Activated naive CD4-positive, alpha-beta T cell treated with anti-CD3 and anti-CD28 coated beads, Interleukin-2, amount 50 U/mL, for 72 hours (primary cell): ENCODE results near the gene IGSF8. TPM values are rescaled to one million over a fixed set of nuclear protein-coding genes. Genes with fewer than 3 reads are reported as not detected.

Source experiments
- ATAC-seq, 2 donors: fragments of 150-1000 bp; cut with Tn5 transposase; 2 replicates each; pipeline ENCODE4 v1.10.0; 2021; ENCODE audit warnings: mild to moderate bottlenecking in 2 of 2, moderate library complexity in 2 of 2
- DNase-seq, 2 donors: peaks; one replicate each; pipeline ENCODE4 v3.0.0; 2021 to 2022; ENCODE audit warnings: low spot score in 2 of 2
- H3K27ac Mint-ChIP-seq, 2 donors: one replicate each; pipeline ENCODE4 v1.8.0; 2022; ENCODE audit warnings: mild to moderate bottlenecking in 2 of 2, mixed read lengths in 2 of 2
- H3K36me3 Mint-ChIP-seq, 2 donors: one replicate each; pipeline ENCODE4 v1.8.0; 2022; ENCODE audit warnings: mixed read lengths in 2 of 2
- H3K9me3 Mint-ChIP-seq, 2 donors: one replicate each; pipeline ENCODE4 v1.8.0; 2022; ENCODE audit warnings: mixed read lengths in 2 of 2
- total RNA-seq, 2 donors: library from RNA; stranded (reverse); gene quantifications; one replicate each; pipeline ENCODE4 v1.2.3, GENCODE V29; 2022

Gene IGSF8
- total RNA-seq, 2 donors from 2014 or later: 29.9 to 35.2 TPM

DNA sequence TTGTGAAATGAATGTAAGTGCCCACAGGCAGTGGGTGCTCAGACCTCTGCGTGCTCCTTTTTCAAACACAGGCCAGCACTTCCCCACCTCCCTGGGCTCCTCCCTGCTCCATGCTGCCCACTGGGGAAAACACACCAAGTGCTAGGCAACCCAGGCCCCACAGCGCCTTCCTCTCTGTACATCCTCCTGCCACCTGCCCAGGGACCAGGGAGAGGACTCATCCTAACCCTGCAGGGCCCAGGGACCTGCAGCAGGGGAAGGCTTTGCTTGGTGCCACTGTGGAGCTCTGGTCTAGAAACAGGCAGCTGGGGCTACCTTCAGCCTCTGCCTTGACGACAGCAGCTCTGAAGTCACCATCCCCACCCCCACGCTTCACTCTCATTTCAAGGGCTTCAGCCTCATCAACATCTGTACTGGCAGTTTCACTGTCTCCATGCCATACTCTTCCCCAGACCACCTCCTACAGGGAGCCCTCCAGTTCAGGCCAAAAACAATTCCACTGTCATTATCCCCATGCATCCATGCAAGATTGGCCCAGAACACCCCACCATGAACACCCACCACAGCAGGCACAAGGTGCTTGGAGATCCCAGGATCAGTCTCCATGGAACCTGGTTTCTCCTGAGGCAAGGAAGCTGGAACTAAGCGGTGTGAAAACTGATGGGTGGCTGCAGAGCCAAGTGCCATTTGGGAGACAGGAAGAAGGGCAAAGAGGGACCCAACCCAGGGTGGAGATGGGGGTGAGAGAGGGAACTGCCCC is 1.1 kb downstream of the IGSF8 start:
- no peak for ATAC-seq
- DNase-seq: peak in 1 of 2 donors; percentile 39
- peak overlapping the region; percentile 83 to 96 for H3K27ac Mint-ChIP-seq
- H3K36me3 Mint-ChIP-seq: peaks cover 6% of the 10 kb centered on the region in 2 donors
- H3K9me3 Mint-ChIP-seq: no peaks in the 10 kb centered on the region

DNA sequence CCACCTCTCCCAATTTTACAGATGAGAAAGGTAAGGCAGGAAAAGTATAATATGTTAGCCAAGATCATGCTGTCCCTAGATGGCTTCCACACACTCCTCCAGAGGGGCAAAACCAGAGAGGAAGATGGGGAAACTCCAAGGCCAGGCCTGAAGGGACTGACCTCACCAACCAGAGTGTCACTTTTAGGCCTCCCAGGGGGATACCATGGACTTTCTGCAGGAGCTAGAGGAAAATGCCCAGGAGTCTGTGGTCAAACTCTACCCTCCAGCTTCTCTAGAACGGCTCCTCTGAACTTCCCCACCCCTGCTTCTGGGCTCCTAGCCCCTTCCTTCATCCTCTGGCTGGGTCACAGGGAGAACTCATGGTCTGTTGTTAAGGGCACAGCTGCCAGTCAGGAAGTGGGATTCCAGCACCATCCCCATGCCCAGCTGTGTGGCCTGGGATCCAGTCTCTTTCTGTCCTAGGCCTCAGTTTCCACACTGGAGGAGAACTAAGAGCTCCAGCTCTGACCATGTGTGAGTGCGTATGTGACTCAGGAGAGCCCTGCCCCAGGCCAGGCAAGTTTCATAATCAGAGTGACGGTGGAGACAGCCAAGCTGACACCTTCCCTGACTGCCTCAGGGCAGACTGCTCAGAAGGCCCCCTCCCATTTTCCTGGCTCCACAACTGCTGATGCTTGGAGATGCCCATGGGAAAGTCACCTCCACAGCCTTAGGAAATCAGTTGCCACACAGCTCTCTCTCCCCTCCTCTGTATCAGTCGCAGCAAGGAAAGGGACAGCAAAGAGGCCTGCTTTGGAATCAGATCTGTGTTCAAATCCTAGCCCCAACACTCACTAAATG is 1.9 kb downstream of the IGSF8 start:
- DNase-seq (no peak), ATAC-seq (no peak)
- H3K36me3 Mint-ChIP-seq: peaks cover 6% of the 10 kb centered on the region in 2 donors
- H3K27ac Mint-ChIP-seq: peak overlapping the region; percentile 83 to 96
- no peaks in the 10 kb centered on the region for H3K9me3 Mint-ChIP-seq

DNA sequence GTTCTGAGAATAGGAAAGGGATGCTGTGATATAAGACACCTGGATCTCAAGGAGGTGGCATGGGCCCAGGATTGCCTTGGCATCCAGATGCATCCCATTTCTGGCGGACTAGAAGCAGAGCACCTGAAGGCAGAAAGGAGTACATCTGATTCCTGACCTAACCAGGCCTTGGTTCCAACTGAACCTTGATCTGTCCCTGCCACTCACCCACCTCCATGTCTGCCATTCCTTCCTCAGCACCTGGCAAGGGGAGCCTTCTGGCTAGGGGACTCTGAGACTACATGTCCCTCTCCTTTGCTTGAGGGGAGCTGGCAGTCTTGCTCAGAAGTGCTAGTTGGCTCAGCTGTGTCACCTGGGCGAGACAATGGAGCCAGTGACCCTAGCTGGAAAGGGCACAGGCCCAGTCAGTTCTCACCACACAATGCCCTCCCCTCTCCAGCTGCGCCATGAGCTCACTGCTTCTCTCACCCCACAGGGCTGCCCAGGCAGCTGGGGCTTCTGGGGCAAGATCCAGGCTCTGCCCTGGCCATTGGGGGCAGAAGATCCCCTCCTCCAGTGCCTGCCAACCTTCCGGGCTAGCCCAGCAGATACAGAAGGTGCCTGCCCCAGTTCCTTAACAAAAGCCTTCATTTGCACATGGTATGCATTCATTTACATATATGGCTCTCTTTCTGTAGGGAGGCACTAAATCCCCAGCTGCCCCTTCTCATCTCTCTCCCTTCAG is 2.9 kb downstream of the IGSF8 start:
- peaks cover 6% of the 10 kb centered on the region in 2 donors for H3K36me3 Mint-ChIP-seq
- H3K27ac Mint-ChIP-seq: peak overlapping the region in 1 of 2 donors; percentile 83

DNA sequence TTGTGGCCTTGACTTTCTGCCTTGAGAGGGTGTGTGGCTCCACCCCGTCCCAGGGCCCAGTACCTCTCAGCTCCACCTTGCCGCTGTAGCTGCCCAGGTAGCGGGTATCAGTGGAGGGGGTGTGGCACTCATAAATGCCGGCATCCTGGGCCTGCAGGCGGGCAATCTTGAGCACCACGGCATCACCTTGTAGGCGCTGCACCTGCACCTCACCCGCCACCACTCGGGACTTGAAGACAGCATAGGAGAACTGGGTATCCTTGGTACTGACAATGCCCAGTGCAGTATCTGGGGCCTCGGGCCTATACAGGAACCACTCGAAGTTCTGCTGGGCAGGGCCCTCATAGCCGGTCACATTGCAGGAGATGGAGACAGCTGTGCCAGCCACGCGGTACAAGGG is 3.6 kb downstream of the IGSF8 start:
- no peaks in the 10 kb centered on the region for H3K9me3 Mint-ChIP-seq
- H3K36me3 Mint-ChIP-seq: peaks cover 6% of the 10 kb centered on the region in 2 donors
- no peak for ATAC-seq

More for the DNA sequence above, 2.9 kb downstream of the IGSF8 start:
- DNase-seq (no peak), ATAC-seq (no peak)
- no peaks in the 10 kb centered on the region for H3K9me3 Mint-ChIP-seq

DNA sequence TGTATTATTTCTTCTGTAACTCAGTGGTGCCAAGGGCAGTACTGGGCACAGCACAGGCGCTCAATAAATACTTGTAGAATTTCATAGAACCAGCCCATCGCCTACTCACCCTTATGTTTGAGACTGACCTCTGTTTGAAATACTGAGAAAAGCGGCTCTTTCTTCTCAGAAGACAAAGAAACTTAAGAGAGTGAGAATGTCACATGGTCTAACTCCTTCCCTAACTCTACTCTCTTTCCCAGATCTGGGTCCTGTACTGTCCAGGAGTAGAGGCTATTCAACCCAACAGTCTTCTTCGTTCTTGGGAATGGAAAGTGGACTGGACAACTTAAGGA is 4.2 kb downstream of the IGSF8 start:
- peaks cover 6% of the 10 kb centered on the region in 2 donors for H3K36me3 Mint-ChIP-seq
- ATAC-seq: no peak
- DNase-seq: no peak
- H3K9me3 Mint-ChIP-seq: no peaks in the 10 kb centered on the region
- no peak overlapping the region for H3K27ac Mint-ChIP-seq

More for the DNA sequence above, 3.6 kb downstream of the IGSF8 start:
- DNase-seq: no peak
- no peak overlapping the region for H3K27ac Mint-ChIP-seq

DNA sequence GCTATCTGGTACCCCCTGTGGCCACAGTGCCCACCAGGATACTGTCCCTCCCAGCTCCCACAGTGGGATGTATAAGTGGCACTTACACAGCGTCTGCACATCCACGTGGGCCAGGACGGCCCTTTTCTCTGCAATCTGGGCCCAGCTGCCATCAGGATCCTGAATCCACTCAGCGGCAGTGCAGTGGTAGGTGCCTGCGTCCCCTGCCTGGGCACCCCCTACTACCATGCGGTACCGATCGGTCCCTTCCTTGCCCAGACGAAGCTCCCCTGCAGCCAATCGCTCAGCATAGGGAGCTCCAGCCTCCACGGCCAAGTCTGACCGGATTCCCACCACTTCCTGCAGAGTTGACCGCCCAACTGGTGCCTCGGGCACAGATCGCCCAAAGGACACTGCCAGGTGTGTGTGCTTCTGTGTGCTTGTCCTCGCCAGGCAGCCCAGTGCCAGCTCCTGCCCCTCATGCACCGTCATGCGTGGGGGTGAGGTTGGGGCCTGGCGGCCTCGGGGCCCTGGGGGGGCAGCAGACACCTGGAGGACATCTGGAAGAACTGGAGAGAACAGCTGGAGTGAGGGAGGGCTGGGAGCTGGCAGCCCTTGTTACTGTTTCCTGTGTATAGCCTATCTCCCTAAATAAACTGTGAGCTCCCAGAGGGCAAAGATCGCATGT is 4.7 kb downstream of the IGSF8 start:
- H3K27ac Mint-ChIP-seq: no peak overlapping the region
- ATAC-seq (no peak), DNase-seq (no peak)
- H3K9me3 Mint-ChIP-seq: no peaks in the 10 kb centered on the region
- H3K36me3 Mint-ChIP-seq: peaks cover 6% of the 10 kb centered on the region in 2 donors

DNA sequence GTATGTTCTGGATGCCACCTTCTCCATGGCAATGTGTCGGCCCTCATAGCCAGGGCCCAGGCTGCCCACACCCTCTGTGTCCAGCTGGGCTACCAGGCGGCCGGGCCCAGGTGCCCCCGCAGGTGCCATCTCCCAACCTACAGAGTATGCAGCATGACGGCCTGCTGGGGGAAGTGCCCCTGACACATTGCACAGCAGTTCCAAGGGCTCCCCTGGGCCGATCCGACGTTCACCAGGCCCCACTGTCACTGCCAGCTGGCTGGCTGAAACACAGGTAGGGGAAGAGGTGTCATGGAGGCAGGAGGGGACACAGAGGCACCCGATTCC is 5.4 kb downstream of the IGSF8 start:
- no peaks in the 10 kb centered on the region for H3K9me3 Mint-ChIP-seq
- peaks cover 6% of the 10 kb centered on the region in 2 donors for H3K36me3 Mint-ChIP-seq
- no peak for ATAC-seq
- no peak overlapping the region for H3K27ac Mint-ChIP-seq
- DNase-seq: no peak

DNA sequence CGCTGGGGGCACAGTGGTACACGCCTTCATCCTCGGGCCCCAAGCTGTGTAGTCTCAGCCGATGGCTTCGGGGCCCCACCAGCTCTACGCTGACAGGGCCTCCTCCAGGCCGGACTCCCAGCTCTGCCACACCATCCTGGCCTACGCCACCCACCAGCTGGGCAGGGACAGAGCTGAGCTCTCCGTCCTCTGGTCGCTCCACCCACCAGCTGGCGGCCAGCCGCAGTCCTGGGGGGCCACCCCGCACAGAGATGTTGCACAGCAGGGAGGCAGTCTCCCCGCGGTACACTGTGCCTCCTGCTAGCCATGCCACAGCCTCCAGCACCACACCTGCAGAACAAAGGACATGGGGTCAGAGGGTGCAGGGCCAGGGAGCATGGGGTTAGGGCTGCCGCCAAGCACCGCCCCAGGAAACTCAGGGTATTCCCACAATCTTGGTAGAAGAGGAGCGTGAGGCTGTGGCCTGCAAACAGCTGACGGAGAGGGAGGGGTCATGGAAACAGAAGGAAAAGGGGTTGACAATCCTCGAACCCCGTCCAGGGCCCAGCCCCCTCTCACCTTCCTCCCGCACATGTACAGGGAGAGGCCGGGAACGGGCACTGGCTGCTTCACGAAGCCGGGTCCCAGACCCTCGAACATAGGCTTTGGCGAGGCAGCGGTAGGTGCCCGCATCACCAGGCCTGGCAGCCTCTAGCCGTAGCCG is 5.9 kb downstream of the IGSF8 start:
- no peak overlapping the region for H3K27ac Mint-ChIP-seq
- no peaks in the 10 kb centered on the region for H3K9me3 Mint-ChIP-seq
- H3K36me3 Mint-ChIP-seq: peaks cover under 1 to 2% of the 10 kb centered on the region in 2 donors
- no peak for ATAC-seq
- DNase-seq: no peak

DNA sequence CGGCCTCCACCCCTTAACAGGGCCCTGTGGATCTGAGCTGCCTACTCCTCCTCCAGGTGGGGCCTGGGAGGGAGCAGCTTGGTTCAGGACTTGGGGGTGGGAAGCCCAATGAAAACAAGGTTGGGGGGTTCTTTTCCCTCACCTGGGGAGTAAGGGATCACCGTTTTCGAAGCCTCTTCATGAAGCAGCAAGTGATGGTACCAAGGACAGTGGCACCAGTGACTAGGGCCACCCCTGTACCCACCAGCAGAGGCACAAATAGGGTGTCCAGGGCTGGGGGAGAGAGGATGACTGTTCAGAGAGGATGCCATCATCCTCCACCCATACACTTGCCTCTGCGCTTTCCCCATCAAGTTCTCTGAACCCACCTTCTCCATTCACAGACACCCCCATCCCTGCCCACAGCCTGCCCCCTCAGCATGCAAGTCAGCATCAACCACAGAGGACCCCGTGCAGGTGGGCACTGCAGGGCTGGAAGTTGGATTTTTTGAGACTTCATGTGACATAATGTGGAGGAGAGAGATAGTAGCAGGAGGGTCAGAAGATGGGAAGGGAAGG is 6.7 kb downstream of the IGSF8 start:
- peak overlapping the region in 1 of 2 donors; percentile 51 for H3K27ac Mint-ChIP-seq

DNA sequence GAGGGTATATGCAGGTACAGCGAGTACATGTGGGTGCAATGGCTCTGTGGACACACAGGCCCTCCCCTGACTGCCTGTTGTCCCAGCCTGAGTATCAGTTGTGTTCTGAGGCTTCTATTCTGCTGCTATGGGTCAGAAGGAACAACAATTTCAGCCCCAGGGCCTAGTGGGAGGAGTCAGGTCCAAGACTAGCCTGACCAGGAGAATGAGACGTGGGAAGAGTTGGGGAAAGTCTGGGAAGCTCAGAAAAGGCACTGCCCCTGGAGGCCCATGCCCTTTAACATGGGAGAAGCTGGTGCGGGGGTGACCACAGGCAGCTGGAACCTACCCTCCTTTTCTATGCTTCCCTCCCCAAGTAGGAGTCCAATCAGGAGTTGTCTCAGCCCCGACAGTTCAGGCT is 7.7 kb downstream of the IGSF8 start:
- Mint-ChIP-seq H3K9me3 (no peaks in the 10 kb centered on the region), H3K36me3 (no peaks in the 10 kb centered on the region), H3K27ac (peak overlapping the region in 1 of 2 donors; percentile 19)
- no peak for DNase-seq
- no peak for ATAC-seq

More for the DNA sequence above, 6.7 kb downstream of the IGSF8 start:
- Mint-ChIP-seq H3K9me3 (no peaks in the 10 kb centered on the region), H3K36me3 (no peaks in the 10 kb centered on the region)
- DNase-seq (no peak), ATAC-seq (no peak)

DNA sequence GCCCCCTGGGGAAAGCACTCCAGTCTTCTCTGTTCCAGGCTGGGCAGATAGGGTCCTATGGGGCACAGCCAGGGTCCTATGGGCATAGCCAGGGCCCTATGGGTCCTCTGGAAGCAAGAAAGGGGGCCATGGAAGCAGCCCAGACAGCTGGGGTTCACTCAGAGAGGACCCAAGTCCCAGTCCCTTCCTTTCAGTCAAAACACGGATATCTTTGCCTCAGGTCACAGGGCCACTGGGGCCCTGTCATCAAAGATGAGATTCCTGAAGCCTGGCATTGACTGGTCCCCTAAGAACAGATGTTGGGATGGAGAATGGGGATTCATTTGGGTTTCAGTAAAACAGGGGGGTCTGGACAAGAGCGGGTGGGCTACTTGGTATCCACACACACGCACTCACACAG is 8.5 kb downstream of the IGSF8 start:
- H3K36me3 Mint-ChIP-seq: no peaks in the 10 kb centered on the region
- no peak overlapping the region for H3K27ac Mint-ChIP-seq
- ATAC-seq: no peak
- H3K9me3 Mint-ChIP-seq: no peaks in the 10 kb centered on the region
- no peak for DNase-seq

DNA sequence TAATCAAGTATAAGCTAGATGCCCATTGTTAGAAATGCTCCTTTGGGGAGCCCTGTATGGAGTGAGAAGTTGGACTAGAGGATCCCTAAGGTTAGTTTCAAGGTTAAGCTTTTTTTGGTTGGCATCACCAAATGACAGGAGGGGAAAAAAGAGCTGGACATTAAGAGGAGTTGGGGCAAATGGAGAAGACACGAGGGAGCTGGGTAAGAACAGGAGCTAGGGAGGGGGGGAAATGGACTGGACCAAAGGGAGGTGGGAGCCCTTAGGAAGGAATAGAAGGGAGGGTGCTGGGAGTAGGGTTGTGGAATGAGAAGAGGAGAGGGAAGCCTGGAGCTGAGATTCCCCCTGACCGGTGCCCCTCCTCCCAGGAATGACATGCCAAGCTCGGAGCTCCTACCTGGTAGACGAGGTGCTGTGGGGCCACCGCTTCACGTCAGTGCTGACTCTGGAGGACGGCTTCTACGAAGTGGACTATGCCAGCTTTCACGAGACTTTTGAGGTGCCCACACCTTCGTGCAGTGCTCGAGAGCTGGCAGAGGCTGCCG is 11.2 kb downstream of the IGSF8 start:
- ATAC-seq (no peak), DNase-seq (no peak)
- Mint-ChIP-seq H3K9me3 (no peaks in the 10 kb centered on the region), H3K36me3 (no peaks in the 10 kb centered on the region), H3K27ac (no peak overlapping the region)

DNA sequence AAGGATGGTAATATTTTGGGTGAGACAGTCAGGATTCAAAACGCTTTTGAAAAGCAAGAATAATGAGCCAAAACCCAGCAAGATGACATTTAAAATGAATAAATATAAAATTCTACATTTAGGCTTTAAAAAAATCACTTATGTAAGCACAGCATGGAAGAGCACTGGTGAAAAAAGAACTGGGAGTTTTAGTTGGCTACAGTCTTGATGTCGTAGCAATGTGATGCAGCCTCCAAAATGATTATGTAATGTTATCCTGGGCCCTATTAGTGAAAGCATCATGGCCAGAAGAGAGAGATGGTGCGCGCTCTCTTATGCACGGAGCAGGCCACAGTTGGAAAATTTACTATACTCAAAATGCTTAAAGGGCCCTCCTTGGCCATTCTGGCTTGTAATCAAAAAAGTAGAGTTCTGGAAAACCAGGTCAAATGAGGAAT is 11.9 kb downstream of the IGSF8 start:
- H3K36me3 Mint-ChIP-seq: no peaks in the 10 kb centered on the region
- H3K9me3 Mint-ChIP-seq: no peaks in the 10 kb centered on the region
- H3K27ac Mint-ChIP-seq: no peak overlapping the region
- DNase-seq (no peak), ATAC-seq (no peak)

DNA sequence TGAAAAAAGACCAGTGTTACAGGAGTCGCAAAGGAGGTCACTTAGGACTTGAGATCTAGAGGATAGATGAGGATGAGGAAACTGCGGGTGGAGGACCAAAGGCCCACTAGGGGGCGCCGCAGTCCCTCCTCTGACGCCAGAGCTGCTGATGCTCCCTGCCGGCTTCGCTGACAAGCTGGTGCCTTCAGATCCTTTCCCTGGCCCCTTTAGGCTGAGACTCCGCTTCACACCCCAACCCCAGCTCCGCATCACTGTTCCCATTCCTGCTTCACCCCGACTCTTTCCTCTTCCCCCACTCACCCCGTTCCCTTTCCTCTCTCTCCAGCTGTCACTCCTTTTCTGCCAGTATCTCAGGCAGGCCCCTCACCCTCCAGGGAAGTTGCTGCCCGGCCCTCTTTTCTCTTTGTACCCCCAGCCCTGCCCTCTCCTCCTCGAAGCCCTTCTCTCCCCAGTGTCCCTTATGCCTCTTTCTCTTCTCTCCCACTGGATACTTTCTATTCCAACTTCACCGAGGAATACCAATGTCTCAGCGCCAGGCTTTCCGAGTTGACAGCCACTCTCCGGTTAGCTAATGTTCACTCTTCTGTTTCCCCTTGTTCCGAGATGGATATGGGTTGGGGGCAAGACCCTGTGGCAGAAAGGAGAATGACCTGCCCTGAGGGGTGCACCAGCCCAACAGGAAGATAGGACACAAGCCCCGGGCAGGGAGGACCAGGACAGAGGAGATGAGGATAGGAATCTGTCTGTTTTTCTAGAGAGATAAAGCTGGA is 12.5 kb downstream of the IGSF8 start:
- Mint-ChIP-seq H3K27ac (peak overlapping the region in 1 of 2 donors; percentile 38), H3K36me3 (no peaks in the 10 kb centered on the region)
- ATAC-seq: peak; percentile 73 to 77

DNA sequence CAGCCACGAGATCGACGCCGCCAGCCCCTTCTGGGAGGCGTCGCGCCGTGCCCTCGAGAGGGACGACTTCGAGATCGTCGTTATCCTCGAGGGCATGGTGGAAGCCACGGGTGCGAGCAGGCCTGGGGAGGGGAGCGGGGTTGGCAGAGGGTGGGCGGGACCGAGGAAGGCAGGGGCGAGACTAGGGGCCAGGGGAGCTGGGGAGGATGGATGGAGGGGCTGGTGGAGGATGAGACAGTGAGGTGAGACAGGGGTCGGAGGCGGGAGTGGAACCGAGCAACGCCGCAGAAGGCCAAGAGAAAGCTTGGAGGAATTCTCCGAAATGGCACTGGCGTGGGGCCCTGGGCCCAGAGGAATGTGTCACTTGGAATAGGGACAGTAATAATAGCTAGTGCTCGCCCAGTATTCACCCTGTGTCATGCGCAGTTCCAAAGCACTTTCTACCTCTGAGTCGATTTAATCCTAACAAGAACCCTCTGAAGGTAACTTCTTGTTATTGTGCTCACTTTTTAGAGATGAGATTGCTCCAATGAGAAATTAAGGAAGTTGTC is 13.6 kb downstream of the IGSF8 start:
- no peaks in the 10 kb centered on the region for H3K36me3 Mint-ChIP-seq
- no peak overlapping the region for H3K27ac Mint-ChIP-seq
- no peaks in the 10 kb centered on the region for H3K9me3 Mint-ChIP-seq
- DNase-seq: no peak
- no peak for ATAC-seq

More for the DNA sequence above, 12.5 kb downstream of the IGSF8 start:
- peak; percentile 73 to 86 for DNase-seq
- H3K9me3 Mint-ChIP-seq: no peaks in the 10 kb centered on the region
